Right lobe of liver (tissue), 6 donors: ENCODE data around the gene TBC1D2B. TPM values are rescaled to one million over a fixed set of nuclear protein-coding genes. Genes with fewer than 3 reads are reported as not detected.

ENCODE experiments used
- ATAC-seq, 4 donors: fragments of 200-7000 bp; cut with Tn5 transposase; one replicate each; pipeline ENCODE4 v1.9.1; 2020; ENCODE audit warnings: mild to moderate bottlenecking in 4 of 4, moderate library complexity in 4 of 4
- DNase-seq, 3 donors: peaks; one replicate each; pipeline ENCODE4 v3.0.0-alpha.2; 2020
- H3K27ac ChIP-seq, 3 donors: fragments of 200-600 bp; one replicate each; pipeline ENCODE4 v1.8.0; 2022
- H3K27me3 ChIP-seq, 2 donors: fragments of 200-600 bp; one replicate each; pipeline ENCODE4 v1.8.0; 2022
- H3K36me3 ChIP-seq, 4 donors: fragments of 200-600 bp; sonication (generic) in 1 of 4; one replicate each; pipeline versions ENCODE4 v1.5.1 to v1.8.0; 2017 to 2022; ENCODE audit warnings: control low read depth in 1 of 4
- H3K4me1 ChIP-seq, 4 donors: fragments of 200-600 bp; sonication (generic) in 1 of 4; one replicate each; pipeline versions ENCODE4 v1.5.1 to v1.8.0; 2017 to 2022; ENCODE audit warnings: control low read depth in 1 of 4
- H3K4me3 ChIP-seq, 3 donors: fragments of 200-600 bp; one replicate each; pipeline ENCODE4 v1.8.0; 2022
- H3K9me3 ChIP-seq, 4 donors: fragments of 200-600 bp; sonication (generic) in 1 of 4; one replicate each; pipeline versions ENCODE4 v1.5.1 to v1.8.0; 2017 to 2022; ENCODE audit warnings: control low read depth in 1 of 4
- CTCF ChIP-seq, 4 donors: fragments of 200-600 bp in 3 of 4; fragments of 450-650 bp in 1 of 4; IDR thresholded peaks; one replicate each; pipeline versions ENCODE4 v1.5.1 to v1.8.0; 2016 to 2022; ENCODE audit warnings: antibody characterized with exemption in 4 of 4, mild to moderate bottlenecking in 2 of 4
- POLR2A ChIP-seq: fragments of 450-650 bp; IDR thresholded peaks from one replicate; pipeline ENCODE4 v1.6.1; 2017; ENCODE audit warnings: antibody characterized with exemption, mild to moderate bottlenecking
- WGBS: methylation state at CpG from one replicate; pipeline ENCODE4 v1.1.6; 2018; ENCODE audit warnings: low coverage, low lambda C conversion rate; ENCODE audit not compliant: insufficient coverage; ENCODE audit errors: missing lambda C conversion rate; 5-methylcytosine and 5-hydroxymethylcytosine counted together
- intact Hi-C, 2 donors: fragments of 100-400 bp; cut with DNase I; formaldehyde crosslinking; loops; one replicate each; pipeline versions ENCODE4 v1.11.2 to v1.14.1; 2022
- total RNA-seq, 6 experiments: library from RNA; depleted of rRNA in 2 of 6; stranded (reverse); fragments of >200 nt in 2 of 6; fragmentation: NEBNext Ultra II Directional in 3 of 6; extraction: Animal tissue kit (Norgen Biotek cat#: 25700) in 3 of 6; gene quantifications; one replicate each; pipeline versions ENCODE4 v1.1.0 to v1.2.4, GENCODE V29; 2016 to 2023
- donor health status: DM: no; HTN: yes; CAD: no.
- donor health status: DM: no; HTN: no; CAD: no.
- donor health status: DM: no; HTN: no; CAD: no.
- donor health status: DM: no; HTN: yes; CAD: no.
- donor health status: DM: no; HTN: yes; CAD: no.

Gene TBC1D2B
- total RNA-seq, 6 experiments from 2014 or later: 23.7 to 81.4 (median 29.6) TPM

GRCh38 chr15:78004919-78005634 is 72.4 kb downstream of the TBC1D2B start:
- ATAC-seq (peak; percentile 42 to 62 (median 56)), DNase-seq (peak; percentile 67 to 92 (median 91))
- TF ChIP-seq POLR2A: peak; percentile 51
- TF ChIP-seq CTCF (IDR thresholded peaks at IDR 0.05): peak in 1 of 4 donors; percentile 17
- Histone ChIP-seq H3K27me3 (no peaks in the 10 kb centered on the region), H3K36me3 (peaks cover 0 to 41% (median 23%) of the 10 kb centered on the region in 4 donors), H3K9me3 (no peaks in the 10 kb centered on the region), H3K4me3 (no peak overlapping the region), H3K4me1 (peaks cover 0 to 81% (median 41%) of the 10 kb centered on the region in 4 donors), H3K27ac (peak overlapping the region; percentile 25 to 85 (median 82))
- intact Hi-C loops: loop anchor here in 1 of 2 donors (10.0 kb wide), 1 partner anchor 60 kb away; no protein-coding TSS in a partner anchor
- WGBS: 22% methylated on average over 8 of the region's 10 CpGs

GRCh38 chr15:78004222-78004727 is 73.2 kb downstream of the TBC1D2B start:
- H3K4me3 ChIP-seq: no peak overlapping the region
- peaks cover 0 to 73% (median 37%) of the 10 kb centered on the region in 4 donors for H3K4me1 ChIP-seq
- peak overlapping the region; percentile 25 to 85 (median 73) for H3K27ac ChIP-seq
- no peaks in the 10 kb centered on the region for H3K9me3 ChIP-seq
- H3K36me3 ChIP-seq: peaks cover 0 to 46% (median 23%) of the 10 kb centered on the region in 4 donors
- 24% methylated on average over 8 of the region's 9 CpGs for WGBS
- peak; percentile 43 to 64 (median 56) for DNase-seq
- ATAC-seq: peak; percentile 2 to 14 (median 4)
- intact Hi-C loops: loop anchor here in 1 of 2 donors (10.0 kb wide), 1 partner anchor 61 kb away; no protein-coding TSS in a partner anchor
- TF ChIP-seq CTCF (IDR thresholded peaks at IDR 0.05): no peak
- no peak for TF ChIP-seq POLR2A
- H3K27me3 ChIP-seq: no peaks in the 10 kb centered on the region

GRCh38 chr15:78003539-78004008 is 73.9 kb downstream of the TBC1D2B start:
- H3K9me3 ChIP-seq: no peaks in the 10 kb centered on the region
- DNase-seq: peak; percentile 37 to 87 (median 80)
- H3K36me3 ChIP-seq: peaks cover 0 to 41% (median 20%) of the 10 kb centered on the region in 4 donors
- WGBS: 36% methylated on average over 11 of the region's 13 CpGs
- H3K4me1 ChIP-seq: peaks cover 0 to 66% (median 34%) of the 10 kb centered on the region in 4 donors
- intact Hi-C loops: loop anchor here in 1 of 2 donors (10.0 kb wide), 1 partner anchor 61 kb away; no protein-coding TSS in a partner anchor
- TF ChIP-seq POLR2A (no peak), CTCF (IDR thresholded peaks at IDR 0.05) (no peak)
- no peaks in the 10 kb centered on the region for H3K27me3 ChIP-seq
- peak in 3 of 4 donors; percentile 1 to 49 (median 6) for ATAC-seq
- H3K4me3 ChIP-seq: no peak overlapping the region
- H3K27ac ChIP-seq: peak overlapping the region in 2 of 3 donors; percentile 73 to 85

GRCh38 chr15:78002996-78003395 is 74.5 kb downstream of the TBC1D2B start:
- DNase-seq (no peak), ATAC-seq (no peak)
- no CpG with 5 or more reads among the region's 7 CpGs for WGBS
- Histone ChIP-seq H3K9me3 (no peaks in the 10 kb centered on the region), H3K27me3 (no peaks in the 10 kb centered on the region), H3K4me3 (no peak overlapping the region), H3K27ac (peak overlapping the region in 2 of 3 donors; percentile 73 to 85), H3K4me1 (peaks cover 0 to 60% (median 31%) of the 10 kb centered on the region in 4 donors), H3K36me3 (peaks cover 0 to 40% (median 22%) of the 10 kb centered on the region in 4 donors)
- intact Hi-C loops: loop anchor here in 1 of 2 donors (10.0 kb wide), 1 partner anchor 62 kb away; no protein-coding TSS in a partner anchor
- TF ChIP-seq CTCF (IDR thresholded peaks at IDR 0.05): no peak
- no peak for TF ChIP-seq POLR2A
